GM21447 (cell line): ENCODE measurements around the gene ENOPH1.
"Not testable (repeated sequence)": the region's sequence is repeated elsewhere in the genome, so short reads cannot be mapped to it uniquely, and the experiment has no call there.

Experiments
- ATAC-seq: cut with Tn5 transposase; IDR thresholded peaks from one replicate; pipeline ENCODE4 v1.9.1; 2021; ENCODE audit not compliant: unreplicated experiment

The ENOPH1 gene

GRCh38 chr4:82467471-82467870 is 37.1 kb downstream of the ENOPH1 start:
- ATAC-seq = no peak

GRCh38 chr4:82469791-82470345 is 39.5 kb downstream of the ENOPH1 start:
- no peak for ATAC-seq

GRCh38 chr4:82473080-82473479 is 42.7 kb downstream of the ENOPH1 start:
- not testable (repeated sequence) for ATAC-seq

- no peak for ATAC-seq
Observed at GRCh38 chr4:82473621-82474164, 43.3 kb downstream of the ENOPH1 start.

- not testable (repeated sequence) for ATAC-seq
Observed at GRCh38 chr4:82475931-82476330, 45.5 kb downstream of the ENOPH1 start.

GRCh38 chr4:82477469-82477868 is 47.1 kb downstream of the ENOPH1 start:
- not testable (repeated sequence) for ATAC-seq

GRCh38 chr4:82479562-82479961 is 49.2 kb downstream of the ENOPH1 start:
- ATAC-seq = no peak

GRCh38 chr4:82480771-82481505 is 50.5 kb downstream of the ENOPH1 start:
- no peak for ATAC-seq

- no peak for ATAC-seq
Observed at GRCh38 chr4:82481506-82481840, 51.1 kb downstream of the ENOPH1 start.

- ATAC-seq = no peak
Observed at GRCh38 chr4:82482387-82482786, 52.0 kb downstream of the ENOPH1 start.

- ATAC-seq = no peak
Observed at GRCh38 chr4:82484996-82485783, 54.8 kb downstream of the ENOPH1 start.

GRCh38 chr4:82489076-82489475 is 58.7 kb downstream of the ENOPH1 start:
- no peak for ATAC-seq

- no peak for ATAC-seq
Observed at GRCh38 chr4:82489987-82490386, 59.6 kb downstream of the ENOPH1 start.

GRCh38 chr4:82491251-82491960 is 61.0 kb downstream of the ENOPH1 start:
- no peak for ATAC-seq

- ATAC-seq = no peak
Observed at GRCh38 chr4:82493721-82494425, 63.5 kb downstream of the ENOPH1 start.

- ATAC-seq = no peak
Observed at GRCh38 chr4:82495666-82496065, 65.3 kb downstream of the ENOPH1 start.

- ATAC-seq = no peak
Observed at GRCh38 chr4:82496349-82496748, 66.0 kb downstream of the ENOPH1 start.

- ATAC-seq = no peak
Observed at GRCh38 chr4:82499738-82500434, 69.5 kb downstream of the ENOPH1 start.

- no peak for ATAC-seq
Observed at GRCh38 chr4:82500435-82501153, 70.2 kb downstream of the ENOPH1 start.

GRCh38 chr4:82501154-82501442 is 70.7 kb downstream of the ENOPH1 start:
- no peak for ATAC-seq
